Mucosa of descending colon (tissue), 3 donors: ENCODE measurements around the gene ICAM1. TPM values are rescaled to one million over a fixed set of nuclear protein-coding genes. Genes with fewer than 3 reads are reported as not detected.
A peak's percentile ranks its signal among the peaks of the same experiment; 100 is the strongest.

Source experiments
- ATAC-seq: fragments of 200-7000 bp; cut with Tn5 transposase; one replicate; pipeline ENCODE4 v1.9.1; 2020; ENCODE audit warnings: mild to moderate bottlenecking, moderate library complexity
- DNase-seq, 3 donors: peaks; one replicate each; pipeline ENCODE4 v3.0.0-alpha.2; 2020
- H3K36me3 ChIP-seq: fragments of 200-600 bp; one replicate; pipeline ENCODE4 v1.8.0; 2021; ENCODE audit warnings: low read depth, mild to moderate bottlenecking
- H3K4me1 ChIP-seq: fragments of 200-600 bp; one replicate; pipeline ENCODE4 v1.8.0; 2021; ENCODE audit warnings: low read depth, mild to moderate bottlenecking
- H3K4me3 ChIP-seq: fragments of 200-600 bp; one replicate; pipeline ENCODE4 v1.8.0; 2021; ENCODE audit warnings: mild to moderate bottlenecking
- H3K9me3 ChIP-seq: fragments of 200-600 bp; one replicate; pipeline ENCODE4 v1.8.0; 2021; ENCODE audit warnings: mild to moderate bottlenecking
- CTCF ChIP-seq: fragments of 200-600 bp; IDR thresholded peaks from one replicate; pipeline ENCODE4 v1.8.0; 2022; ENCODE audit warnings: antibody characterized with exemption, mild to moderate bottlenecking
- intact Hi-C, 2 donors: fragments of 100-400 bp; cut with DNase I in 1 of 2; cut with micrococcal nuclease in 1 of 2; formaldehyde crosslinking; loops; one replicate each; pipeline versions ENCODE4 v1.11.0 to v1.11.1; 2022; cut with DNase I, micrococcal nuclease
- total RNA-seq, 3 donors: library from RNA; stranded (reverse); fragmentation: NEBNext Ultra II Directional in 2 of 3; extraction: Animal tissue kit (Norgen Biotek cat#: 25700) in 2 of 3; gene quantifications; one replicate each; pipeline versions ENCODE4 v1.2.1 to v1.2.4, GENCODE V29; 2021 to 2023
- donor health status: DM: no; HTN: no; CAD: no; lungs with moderate emphysema.
- donor health status: DM: no; HTN: no; CAD: no.
- donor health status: DM: no; HTN: yes; CAD: no.

The ICAM1 gene
- total RNA-seq, 3 donors from 2014 or later, result 10.7 to 13.9 (median 13.4) TPM

- no peaks in the 10 kb centered on the region for H3K9me3 ChIP-seq
- H3K4me1 ChIP-seq, result peaks cover 8% of the 10 kb centered on the region
- intact Hi-C loops, result no loop called here
- TF ChIP-seq CTCF, result no peak
- no peaks in the 10 kb centered on the region for H3K36me3 ChIP-seq
- ATAC-seq (peak; percentile 33), DNase-seq (peak; percentile 42 to 82 (median 52))
- no peak overlapping the region for H3K4me3 ChIP-seq
Measured at GRCh38 chr19:10226376-10227025, 44.4 kb upstream of the ICAM1 start.

DNA sequence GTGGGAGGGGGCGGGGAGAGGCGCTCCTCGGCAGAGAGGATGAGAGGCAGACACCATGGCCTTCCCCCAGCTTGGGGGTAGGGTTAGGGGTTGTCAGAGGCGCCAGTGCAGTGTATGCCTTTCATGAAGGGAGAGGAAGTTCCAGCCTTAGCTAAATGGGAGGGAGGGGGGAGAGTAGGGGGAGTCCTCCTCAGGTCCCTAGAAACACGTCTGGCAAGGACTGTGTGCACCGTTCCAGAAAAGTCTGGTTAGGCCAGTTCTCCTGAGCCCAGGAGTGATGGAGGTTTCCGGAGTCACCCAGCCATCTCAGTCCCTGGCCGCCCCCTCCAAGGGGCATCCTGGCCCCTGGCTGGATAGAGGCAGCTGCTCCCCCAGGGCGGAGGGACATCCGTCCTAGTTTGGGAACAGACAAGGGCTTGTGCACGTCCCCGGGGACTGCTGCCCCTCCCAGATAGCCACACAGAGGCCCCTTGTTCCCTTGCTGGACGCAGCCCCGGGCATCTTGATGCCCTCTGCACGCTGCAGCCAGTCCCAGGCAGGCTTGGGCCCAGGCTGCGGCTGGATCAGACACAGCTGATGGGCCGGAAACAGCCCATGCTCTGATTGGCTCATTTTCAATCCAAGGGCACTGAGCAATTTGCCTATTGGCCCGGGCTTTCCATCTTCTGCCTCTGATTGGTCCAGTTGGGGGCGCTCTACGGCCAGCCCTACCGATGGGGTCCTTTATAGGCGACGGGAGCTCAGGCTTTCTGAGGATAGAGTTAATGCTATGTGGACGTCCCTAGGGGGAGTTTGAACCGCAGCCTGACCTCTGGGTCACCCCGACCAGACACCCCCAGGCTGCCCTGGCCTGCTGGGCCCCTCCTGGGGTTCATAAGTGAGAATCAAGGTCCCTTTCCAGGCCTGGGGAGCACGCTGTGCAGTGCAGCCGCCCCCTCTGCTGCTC is 43.6 kb upstream of the ICAM1 start:
- peaks cover 8% of the 10 kb centered on the region for H3K4me1 ChIP-seq
- H3K4me3 ChIP-seq, result no peak overlapping the region
- no peak for TF ChIP-seq CTCF
- ATAC-seq (no peak), DNase-seq (peak in 1 of 3 donors; percentile 59)
- intact Hi-C loops, result no loop called here
- no peaks in the 10 kb centered on the region for H3K36me3 ChIP-seq
- H3K9me3 ChIP-seq, result no peaks in the 10 kb centered on the region

DNA sequence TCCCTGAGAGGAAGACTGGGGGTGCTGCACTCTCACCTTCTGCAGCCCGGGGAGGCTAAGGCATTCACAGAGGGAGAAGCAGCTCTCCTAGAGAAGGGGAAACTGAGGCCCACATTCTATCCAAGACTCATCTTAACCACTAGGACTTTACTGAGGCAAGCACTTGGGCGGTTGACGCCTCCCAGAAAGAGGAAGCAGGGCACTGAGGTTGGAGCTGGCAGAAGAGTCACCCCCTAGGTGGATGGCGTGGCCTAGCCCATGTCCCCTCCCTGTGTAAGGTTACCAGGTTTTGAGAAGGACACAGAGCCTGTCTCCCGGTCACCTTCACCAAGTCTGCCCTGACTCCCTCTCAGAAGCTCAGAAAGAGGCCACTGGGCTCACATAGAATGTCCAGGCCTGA is 42.5 kb upstream of the ICAM1 start:
- no peaks in the 10 kb centered on the region for H3K9me3 ChIP-seq
- no peak for ATAC-seq
- TF ChIP-seq CTCF, result no peak
- H3K36me3 ChIP-seq, result no peaks in the 10 kb centered on the region
- intact Hi-C loops, result no loop called here
- H3K4me3 ChIP-seq, result no peak overlapping the region
- DNase-seq, result no peak
- H3K4me1 ChIP-seq, result peaks cover 8% of the 10 kb centered on the region

- intact Hi-C loops, result no loop called here
- Histone ChIP-seq H3K9me3 (no peaks in the 10 kb centered on the region), H3K4me1 (peaks cover 8% of the 10 kb centered on the region), H3K36me3 (no peaks in the 10 kb centered on the region), H3K4me3 (no peak overlapping the region)
- DNase-seq (peak in 1 of 3 donors; percentile 39), ATAC-seq (no peak)
- TF ChIP-seq CTCF, result peak; percentile 31
Measured at GRCh38 chr19:10228920-10229319, 42.0 kb upstream of the ICAM1 start.

DNA sequence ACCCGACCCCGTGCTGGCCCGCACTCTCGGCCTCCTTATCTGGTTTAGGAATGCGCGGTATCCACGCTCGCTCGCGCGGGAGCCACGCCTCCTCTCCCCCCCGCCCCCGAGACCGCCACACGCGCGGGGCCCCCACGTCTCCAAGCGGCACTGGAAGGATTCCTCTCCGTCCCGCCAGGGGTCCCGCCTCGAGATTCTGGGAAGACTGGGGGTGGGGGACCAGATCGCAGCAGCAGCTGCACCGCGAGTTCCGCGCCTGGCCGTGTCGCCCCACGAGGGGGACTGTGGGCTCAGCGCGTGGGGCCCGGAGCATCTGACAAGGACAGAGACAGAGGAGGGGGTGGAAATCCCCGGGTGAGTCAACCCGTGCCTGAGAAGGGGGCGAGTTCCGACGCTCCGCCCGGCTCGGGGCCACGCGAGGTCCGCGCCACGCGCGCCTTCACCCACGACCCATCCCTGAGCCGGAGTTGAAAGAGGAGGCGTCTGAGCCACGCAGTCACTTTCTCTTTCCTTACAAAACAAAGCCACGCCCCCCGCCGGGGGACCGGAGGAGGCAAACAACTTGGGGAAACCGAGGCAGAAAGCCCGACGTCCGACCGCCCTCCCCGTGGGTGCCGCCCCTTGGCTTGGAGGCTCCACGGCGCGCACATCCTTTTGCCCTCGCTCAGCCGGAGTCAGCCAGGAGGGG is 40.6 kb upstream of the ICAM1 start:
- peak; percentile 58 to 81 (median 66) for DNase-seq
- TF ChIP-seq CTCF, result no peak
- Histone ChIP-seq H3K4me1 (peaks cover 8% of the 10 kb centered on the region), H3K4me3 (peak overlapping the region; percentile 72), H3K36me3 (no peaks in the 10 kb centered on the region), H3K9me3 (no peaks in the 10 kb centered on the region)
- intact Hi-C loops, result no loop called here
- peak; percentile 13 for ATAC-seq
